H1 (cell line): ENCODE data around the gene TNFRSF1A. TPM values are rescaled to one million over a fixed set of nuclear protein-coding genes. Genes with fewer than 3 reads are reported as not detected.

ENCODE experiments used
- CREB1 ChIP-seq: IDR thresholded peaks from 2 replicates; pipeline ENCODE4 v1.6.1; 2012; ENCODE audit warnings: inconsistent platforms
- KDM4A ChIP-seq: IDR thresholded peaks from one replicate; pipeline ENCODE4 v1.7.1; 2012; ENCODE audit warnings: low read depth, mild to moderate bottlenecking, moderate library complexity, low read length, inconsistent platforms; ENCODE audit not compliant: severe bottlenecking
- polyA plus RNA-seq, 7 experiments: library from polyadenylated mRNA; depleted of rRNA in 3 of 7; stranded (reverse) in 5 of 7; unstranded in 2 of 7; fragments of >200 nt in 5 of 7; fragments of 200-250 nt in 2 of 7; gene quantifications; 1 replicate in 5 of 7; 2 replicates in 1 of 7; 4 replicates in 1 of 7; pipeline versions ENCODE4 v1.2.1 to v1.2.3, GENCODE V29; 2011 to 2013; ENCODE audit warnings: missing spikeins in 2 of 7, mixed read lengths in 2 of 7
- total RNA-seq: library from RNA; stranded (reverse); fragmentation: NEBNext Ultra II Directional; extraction: Animal tissue kit (Norgen Biotek cat#: 25700); gene quantifications from 2 replicates; pipeline ENCODE4 v1.2.1, GENCODE V29; 2021
- TF ChIP-seq, protein P1 (sequence below), 3 experiments: IDR thresholded peaks; 1 replicate in 2 of 3; 2 replicates in 1 of 3; pipeline versions ENCODE4 v1.5.1 to v1.6.1; 2011; ENCODE audit warnings: low read length in 3 of 3, mild to moderate bottlenecking in 3 of 3, inconsistent platforms in 2 of 3, low read depth in 1 of 3, moderate library complexity in 1 of 3; ENCODE audit not compliant: insufficient read depth in 1 of 3; ENCODE audit errors: control extremely low read depth in 1 of 3

Gene TNFRSF1A
- total and polyA plus RNA-seq, 2 of the 8 experiments (the other 6 are each of a cell fraction or from before 2014, with no cell fraction given) = 28.7 to 42.1 TPM

DNA sequence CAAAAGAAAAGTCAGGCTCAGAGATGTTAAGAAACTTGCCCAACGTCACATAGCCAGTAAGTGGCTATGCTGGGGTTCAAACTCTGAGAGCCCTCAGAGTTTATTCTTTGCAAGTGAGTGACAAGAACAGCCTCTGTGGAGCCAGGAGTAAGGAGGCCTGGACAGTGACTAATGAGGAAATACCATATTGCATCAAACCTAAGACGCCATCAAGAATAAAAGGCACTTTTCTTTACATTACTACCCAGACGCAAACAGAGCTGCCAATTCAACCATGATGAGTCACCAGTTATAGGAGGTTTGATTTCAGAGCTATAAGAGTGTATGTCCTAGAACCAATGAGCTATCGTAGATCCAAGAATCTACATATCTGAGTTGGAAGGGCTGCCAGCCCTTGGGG, 9.4 kb downstream of the TNFRSF1A start (continued):
- TF ChIP-seq, protein P1, sequence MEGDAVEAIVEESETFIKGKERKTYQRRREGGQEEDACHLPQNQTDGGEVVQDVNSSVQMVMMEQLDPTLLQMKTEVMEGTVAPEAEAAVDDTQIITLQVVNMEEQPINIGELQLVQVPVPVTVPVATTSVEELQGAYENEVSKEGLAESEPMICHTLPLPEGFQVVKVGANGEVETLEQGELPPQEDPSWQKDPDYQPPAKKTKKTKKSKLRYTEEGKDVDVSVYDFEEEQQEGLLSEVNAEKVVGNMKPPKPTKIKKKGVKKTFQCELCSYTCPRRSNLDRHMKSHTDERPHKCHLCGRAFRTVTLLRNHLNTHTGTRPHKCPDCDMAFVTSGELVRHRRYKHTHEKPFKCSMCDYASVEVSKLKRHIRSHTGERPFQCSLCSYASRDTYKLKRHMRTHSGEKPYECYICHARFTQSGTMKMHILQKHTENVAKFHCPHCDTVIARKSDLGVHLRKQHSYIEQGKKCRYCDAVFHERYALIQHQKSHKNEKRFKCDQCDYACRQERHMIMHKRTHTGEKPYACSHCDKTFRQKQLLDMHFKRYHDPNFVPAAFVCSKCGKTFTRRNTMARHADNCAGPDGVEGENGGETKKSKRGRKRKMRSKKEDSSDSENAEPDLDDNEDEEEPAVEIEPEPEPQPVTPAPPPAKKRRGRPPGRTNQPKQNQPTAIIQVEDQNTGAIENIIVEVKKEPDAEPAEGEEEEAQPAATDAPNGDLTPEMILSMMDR (IDR thresholded peaks at IDR 0.05; ENCODE audit: control extremely low read depth in 1 of 3, insufficient read depth in 1 of 3, low read depth in 1 of 3, low read length in 3 of 3) = no peak
- TF ChIP-seq CREB1 (no peak), KDM4A (no peak)
